GM19099 (cell line): Measurements from ENCODE around the gene EVC.

Experiments
- POLR2A ChIP-seq: IDR thresholded peaks from 3 replicates; pipeline ENCODE4 v1.6.1; 2011; ENCODE audit warnings: low read depth; ENCODE audit not compliant: insufficient read length; ENCODE audit errors: extremely low read depth

The EVC gene

DNA sequence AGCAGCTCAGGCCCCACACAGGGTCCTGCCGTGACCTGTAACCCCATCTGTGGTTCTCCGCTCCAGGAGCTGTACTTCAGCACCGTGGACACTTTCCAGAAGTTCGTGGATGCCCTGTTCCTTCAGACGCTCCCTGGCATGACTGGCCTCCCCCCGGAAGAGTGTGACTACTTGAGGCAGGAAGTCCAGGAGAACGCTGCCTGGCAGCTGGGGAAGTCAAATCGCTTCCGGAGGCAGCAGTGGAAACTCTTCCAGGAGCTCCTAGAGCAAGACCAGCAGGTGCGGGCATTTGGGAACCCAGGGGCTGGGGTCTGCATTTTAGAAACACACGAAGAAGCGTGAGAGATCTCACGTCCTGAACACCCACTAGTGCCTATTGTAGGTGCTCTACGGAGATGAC is 72.5 kb downstream of the EVC start:
- no peak for TF ChIP-seq POLR2A

DNA sequence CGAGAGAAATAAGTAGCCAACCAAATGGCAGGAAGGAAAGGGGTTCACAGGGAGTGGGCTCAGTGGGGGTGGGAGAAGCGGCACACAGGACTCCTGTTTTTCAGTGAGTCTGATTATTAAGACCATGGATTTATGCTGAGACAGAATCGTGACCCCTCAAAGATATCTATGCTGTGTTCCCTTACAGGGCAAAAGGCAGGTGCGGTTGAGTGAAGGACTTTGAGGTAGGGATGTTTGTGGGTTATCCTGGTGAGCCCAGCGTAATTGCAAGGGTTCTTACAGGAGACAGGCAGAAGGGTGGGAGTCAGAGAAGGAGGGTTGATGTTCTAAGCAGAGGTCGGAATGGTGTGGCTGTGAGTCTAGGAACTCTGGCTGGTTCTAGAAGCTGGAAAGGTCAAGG is 73.0 kb downstream of the EVC start:
- no peak for TF ChIP-seq POLR2A

DNA sequence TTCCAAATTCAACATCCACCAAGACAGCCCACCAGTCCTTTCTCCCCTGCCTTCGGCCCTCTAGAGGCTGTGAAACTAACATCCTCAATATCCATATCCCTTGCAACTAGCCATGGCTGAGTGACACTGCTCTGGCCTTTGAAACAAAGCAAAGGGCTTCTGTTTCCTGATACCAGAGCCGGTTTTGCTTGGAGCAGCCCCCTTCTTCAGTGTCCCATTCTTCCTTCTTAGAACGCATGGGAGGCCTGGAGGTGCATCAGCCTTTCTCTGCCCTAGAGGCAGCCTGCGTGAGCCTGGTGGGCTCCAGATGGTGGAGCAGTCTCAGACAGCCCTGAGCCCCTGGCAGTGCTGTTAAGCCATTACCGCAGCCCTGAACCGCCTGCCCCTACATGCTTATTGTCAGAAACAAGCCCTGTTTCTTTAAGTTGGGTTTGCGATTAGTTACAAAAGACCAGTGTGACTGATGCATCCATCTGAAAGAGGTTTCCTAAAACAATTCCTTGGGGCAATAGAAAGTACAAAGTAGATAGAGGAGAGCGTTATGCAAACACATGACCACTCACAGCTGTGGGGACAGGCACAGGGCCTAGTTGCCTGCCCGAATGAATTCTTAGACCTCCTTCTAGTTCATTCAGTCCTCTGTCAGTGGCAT is 74.1 kb downstream of the EVC start:
- no peak for TF ChIP-seq POLR2A

DNA sequence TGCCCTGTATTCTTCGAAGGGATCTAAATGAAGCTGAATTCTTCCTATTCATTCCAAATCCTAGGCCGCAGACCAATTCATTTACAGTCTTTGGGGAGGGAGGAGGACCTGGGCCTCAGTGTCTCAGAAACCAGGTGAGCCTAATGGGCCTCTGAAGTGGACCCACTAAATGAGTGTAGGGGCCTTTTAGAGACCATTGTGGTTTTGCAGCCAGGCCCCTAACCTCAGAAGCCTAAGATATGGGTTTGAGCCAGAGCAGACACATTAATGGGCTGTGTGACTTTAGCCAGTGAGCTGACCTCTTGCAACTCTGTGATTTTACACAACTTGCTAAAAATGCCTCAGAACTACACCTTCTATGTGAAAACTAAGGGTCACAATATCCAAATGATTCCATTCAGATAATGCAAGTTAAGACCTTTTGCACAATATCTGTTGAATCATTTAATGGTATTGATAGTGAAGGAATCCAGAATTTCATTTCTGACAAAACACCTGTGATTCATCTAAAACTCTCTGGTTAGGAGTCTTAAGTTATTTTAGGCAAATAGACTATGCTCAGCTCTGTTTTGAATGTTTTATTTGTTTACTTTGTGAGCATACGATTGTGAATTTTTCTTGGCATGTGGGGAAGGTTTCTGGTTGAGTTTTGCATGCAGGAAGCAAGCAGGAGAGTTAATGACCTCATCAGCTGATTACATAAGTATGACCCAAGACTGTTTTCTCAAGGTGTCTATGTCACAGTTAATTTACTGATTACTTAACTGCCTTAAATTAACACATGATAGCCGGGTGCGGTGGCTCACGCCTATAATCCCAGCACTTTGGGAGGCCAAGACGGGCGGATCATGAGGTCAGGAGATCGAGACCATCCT is 75.0 kb downstream of the EVC start:
- no peak for TF ChIP-seq POLR2A

DNA sequence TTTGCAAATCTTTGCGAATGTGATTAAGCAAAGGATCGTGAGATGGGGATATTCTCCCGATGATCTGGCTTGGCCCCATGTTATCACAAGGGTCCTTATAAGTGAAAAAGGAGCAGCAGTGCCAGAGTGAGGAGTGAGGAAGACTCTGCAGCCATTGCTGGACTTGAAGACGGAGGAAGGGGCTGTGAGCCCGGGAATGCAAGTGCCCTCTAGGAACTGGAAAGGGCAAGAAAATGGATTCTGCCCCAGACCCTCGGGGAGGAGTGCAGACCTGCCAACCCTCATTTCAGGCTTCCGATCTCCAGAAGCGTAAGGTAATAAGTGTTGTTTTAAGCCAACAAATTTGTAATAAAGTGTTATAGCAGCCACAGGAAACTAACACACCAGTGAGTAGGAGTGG is 76.3 kb downstream of the EVC start:
- no peak for TF ChIP-seq POLR2A

DNA sequence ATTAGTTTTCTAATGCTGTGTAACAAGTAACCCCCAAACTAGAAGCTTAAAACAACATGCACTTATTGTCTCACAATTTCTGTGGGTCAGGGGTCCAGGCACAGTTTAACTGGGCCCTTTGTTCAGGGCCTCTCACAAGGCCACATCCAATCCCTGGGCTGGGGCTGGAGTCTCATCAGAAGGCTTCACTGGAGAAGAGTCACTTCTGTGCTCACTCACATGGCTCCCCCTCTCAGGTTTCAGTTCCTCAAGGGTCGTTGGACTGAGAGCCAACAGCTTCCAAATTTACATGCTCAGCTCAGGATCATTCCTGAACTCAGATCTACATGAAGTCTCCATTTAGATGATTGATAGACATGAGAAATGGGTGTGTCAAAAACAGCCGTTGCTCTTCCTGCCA is 77.1 kb downstream of the EVC start:
- TF ChIP-seq POLR2A, result no peak

DNA sequence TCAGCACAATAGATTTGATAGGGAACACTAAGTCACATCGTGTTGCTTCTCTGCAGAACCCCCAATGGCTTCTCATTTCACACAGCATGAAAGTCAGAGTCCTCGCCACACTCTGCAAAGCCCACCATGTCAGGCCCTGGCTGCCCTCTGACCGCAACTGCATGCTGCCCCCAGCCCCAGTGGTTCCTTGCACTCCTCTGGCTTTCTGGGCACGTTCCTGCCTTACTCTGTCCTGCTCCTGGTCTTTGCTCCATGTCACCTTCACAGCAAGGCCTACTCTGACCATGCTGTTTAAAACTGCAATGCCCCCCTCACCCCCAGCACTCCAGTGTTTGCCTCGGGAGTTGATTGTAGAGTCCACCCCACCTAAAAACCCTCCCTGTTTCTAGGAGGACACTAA is 78.1 kb downstream of the EVC start:
- TF ChIP-seq POLR2A, result no peak

DNA sequence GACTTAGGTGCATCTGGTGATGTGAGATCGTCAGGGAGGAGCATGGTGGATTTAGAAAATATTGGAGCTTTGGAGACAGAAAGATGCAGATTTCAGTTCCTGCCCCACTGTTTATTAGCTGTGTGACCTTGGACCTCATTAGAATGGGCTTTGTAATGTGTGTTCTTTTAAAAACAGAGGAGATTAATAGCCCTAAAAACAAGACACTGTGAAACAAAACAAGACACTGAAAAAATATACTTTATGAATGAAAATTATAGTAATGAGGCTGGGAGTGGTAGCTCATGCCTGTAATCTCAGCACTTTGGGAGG is 79.5 kb downstream of the EVC start:
- TF ChIP-seq POLR2A, result no peak

DNA sequence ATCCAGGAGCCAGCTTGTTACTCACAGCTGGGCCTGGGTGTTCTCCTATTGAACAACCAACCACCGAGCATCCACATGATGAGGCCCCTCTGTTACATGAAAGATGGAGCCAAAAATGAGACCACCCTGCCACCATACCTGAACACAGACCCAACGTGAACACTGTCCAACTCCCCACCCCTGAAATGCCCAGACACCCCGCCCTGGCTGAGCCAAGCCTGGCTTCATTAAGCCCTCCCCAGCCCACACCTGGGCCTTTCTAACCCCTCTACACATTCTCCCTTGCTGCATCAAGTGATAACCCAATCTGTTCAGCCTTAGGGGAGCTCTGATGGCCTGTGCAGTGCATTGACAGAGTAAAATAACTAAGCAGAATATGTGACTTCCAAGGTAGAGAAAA is 80.7 kb downstream of the EVC start:
- no peak for TF ChIP-seq POLR2A

DNA sequence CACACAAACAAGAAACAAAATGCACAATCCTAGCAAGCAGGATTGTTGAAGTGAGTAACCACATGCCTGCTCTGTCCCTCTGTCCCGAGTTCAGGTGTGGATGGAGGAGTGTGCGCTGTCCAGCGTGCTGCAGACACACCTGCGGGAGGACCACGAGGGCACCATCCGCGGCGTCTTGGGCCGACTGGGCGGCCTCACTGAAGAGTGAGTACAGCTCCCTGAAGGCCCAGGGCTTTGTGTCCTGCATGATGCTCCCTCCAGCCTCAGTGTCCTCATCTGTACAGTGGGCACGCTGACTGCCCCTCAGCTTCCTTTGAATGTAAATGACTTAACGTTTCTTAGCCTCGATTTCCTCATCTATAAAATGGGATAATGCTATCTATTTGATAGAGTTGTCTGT is 82.5 kb downstream of the EVC start:
- no peak for TF ChIP-seq POLR2A

DNA sequence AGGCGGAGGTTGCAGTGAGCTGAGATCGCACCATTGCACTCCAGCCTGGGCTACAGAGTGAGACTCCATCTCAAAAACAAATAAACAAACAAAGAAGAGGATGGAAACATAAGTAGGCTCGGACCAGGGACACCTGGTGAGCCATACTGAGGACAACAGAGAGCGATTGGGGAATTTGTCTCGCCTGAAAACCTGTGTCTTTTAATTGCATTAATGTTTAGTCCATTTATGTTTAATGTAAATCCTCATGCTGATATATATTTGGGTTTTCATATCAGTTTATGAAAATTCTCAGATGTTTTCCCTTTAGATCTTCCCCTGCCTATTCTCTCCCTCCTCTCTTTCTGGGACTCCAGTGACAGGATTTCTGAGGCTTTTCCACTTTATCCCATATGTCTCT is 84.6 kb downstream of the EVC start:
- TF ChIP-seq POLR2A, result no peak

DNA sequence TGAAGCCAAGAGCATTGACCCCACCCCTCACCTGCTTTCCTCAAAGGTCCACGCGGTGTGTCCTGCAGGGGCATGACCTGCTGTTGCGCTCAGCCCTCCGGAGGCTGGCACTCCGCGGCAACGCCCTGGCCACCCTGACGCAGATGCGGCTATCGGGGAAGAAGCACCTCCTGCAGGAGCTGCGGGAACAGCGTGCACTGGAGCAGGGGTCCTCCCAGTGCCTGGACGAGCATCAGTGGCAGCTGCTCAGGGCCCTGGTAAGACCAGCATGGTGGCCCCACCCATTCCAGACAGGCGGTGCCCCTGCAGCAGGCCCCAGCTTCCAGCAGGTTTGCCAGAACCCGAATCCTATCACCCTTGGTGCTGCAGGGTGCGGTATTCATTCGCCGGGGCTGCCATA is 86.0 kb downstream of the EVC start:
- no peak for TF ChIP-seq POLR2A

DNA sequence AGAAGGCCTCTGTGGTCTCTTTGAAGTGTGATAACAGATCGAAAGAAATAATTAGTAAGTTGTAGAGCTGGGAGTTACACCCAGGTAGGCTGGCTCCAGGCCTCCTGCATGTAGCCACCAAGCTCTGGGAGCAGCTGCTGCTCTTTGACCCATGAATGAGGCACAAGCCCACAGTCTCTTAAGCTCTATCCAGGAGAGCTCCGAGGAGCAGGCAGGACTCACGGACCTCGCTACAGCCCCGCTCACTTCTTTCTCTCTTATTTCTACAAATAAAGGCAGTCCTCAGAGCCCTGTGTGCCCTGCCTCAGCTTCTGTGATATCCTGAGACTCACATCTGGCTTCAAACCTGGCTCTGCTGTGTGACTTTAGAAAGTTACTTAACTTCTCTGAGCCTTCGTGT is 86.9 kb downstream of the EVC start:
- no peak for TF ChIP-seq POLR2A

DNA sequence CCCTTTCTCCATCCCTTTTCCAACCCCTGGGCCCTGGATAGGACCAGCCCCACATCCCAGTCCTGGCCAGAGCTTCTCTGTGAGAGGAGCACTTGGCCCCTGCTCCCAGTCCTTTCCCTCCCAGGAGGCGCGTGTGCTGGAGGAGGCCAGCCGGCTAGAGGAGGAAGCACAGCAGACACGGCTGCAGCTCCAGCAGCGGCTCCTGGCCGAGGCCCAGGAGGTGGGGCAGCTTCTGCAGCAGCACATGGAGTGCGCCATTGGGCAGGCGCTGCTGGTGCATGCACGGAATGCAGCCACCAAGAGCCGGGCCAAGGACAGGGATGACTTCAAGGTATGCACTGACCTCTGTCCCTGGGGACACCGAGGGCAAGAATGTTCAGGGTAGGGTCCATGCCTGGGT is 87.5 kb downstream of the EVC start:
- TF ChIP-seq POLR2A, result no peak

DNA sequence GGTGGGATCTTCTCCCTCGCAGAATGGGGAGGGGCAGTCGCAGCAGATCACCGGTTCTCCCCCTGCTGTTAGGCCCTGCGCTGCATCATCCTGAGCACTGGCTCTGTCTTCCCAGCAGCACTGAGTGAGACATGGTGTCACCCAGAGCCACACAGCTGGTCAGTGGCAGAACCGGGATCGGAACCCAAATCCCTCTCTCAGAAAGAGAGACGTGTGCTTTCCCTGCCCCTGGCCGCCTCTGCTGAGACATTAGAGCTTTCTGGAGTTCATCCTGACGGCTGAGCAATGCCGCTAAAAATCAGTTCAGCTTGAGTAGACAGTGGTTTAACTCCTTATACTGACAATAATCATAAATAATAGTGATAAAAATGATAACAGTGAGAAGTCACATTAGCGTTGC is 87.9 kb downstream of the EVC start:
- TF ChIP-seq POLR2A, result no peak

DNA sequence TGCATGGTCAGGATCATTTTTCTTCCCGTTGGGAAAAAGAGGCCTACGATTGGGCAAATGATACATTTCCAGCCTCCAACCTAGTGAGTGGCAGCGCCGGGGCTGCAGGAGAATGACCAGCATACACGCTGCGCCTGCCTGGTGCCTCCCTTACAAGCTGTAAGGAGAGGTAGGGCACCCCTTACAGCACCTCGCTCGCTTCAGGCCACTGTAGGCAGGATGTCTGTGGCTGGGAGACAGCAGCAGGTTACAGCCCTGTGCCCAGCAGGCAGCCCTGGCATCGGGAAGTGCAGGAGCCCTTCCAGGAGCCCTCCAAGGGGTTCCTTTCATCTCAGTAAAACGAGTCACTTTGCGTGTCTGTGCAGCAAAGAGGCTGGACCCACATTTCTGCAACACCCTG is 88.4 kb downstream of the EVC start:
- no peak for TF ChIP-seq POLR2A

DNA sequence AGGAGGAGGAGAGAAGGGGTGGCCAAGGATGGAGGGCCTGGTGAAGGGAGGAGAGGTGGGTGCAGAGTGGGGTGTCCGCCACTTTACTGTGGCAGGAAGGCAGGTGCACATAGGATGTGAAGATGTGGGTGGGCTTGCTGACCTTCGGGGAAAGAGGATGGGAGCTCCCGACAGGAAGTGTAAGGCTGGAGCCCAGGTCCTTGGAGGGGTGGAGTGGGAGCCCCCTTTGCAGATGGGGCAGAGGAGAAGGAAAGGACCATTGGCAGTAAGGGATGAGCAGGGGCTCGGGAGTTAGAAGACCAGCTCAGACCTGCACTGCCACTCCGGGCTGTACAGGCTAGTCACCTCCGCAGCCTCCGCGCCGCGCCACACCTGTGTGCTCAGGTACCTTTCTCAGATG is 89.5 kb downstream of the EVC start:
- no peak for TF ChIP-seq POLR2A

DNA sequence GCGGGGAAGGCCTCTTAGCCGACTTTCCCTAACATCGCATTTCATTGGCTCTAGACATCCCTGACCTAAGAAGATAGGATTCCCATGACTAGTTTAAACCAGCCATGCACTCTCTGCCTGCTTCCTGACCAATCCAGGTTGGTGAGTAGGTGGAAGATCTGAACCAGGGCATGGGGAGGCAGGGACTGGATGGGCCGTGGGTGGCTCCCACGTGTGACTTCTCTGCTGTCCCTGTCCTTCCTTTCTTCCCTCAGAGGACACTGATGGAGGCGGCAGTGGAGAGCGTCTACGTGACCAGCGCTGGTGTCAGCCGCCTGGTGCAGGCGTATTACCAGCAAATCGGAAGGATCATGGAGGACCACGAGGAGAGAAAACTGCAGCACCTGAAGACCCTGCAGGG is 90.7 kb downstream of the EVC start:
- TF ChIP-seq POLR2A, result no peak

DNA sequence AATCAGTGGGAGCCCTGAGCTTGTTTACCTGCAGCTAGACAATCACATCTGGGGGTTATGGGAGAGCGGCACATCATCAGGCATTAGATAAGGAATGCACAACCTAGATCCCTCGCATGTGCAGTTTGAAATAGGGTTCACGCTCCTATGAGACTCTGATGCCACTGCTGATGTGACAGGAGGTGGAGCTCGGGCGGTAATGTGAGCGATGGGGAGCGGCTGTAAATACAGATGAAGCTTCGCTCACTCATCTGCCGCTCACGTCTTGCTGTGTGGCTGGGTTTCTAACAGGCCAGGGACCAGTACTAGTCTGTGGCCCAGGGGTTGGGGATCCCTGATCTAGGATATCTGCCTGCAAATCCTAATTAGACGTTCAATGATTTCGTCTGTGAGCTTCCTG is 91.6 kb downstream of the EVC start:
- no peak for TF ChIP-seq POLR2A
